ENCODE results near the gene DNASE1L3. TPM values are rescaled to one million over a fixed set of nuclear protein-coding genes. Genes with fewer than 3 reads are reported as not detected.

The DNASE1L3 gene
- total and polyA plus RNA-seq, 2 of the 13 experiments (the other 11 are each of a cell fraction or from before 2014, with no cell fraction given), result 0.86 to 1.7 TPM

- TF ChIP-seq CSRNP1 (CRISPR knock-in tag; IDR thresholded peaks at IDR 0.05) (no peak), FOXO1 (CRISPR knock-in tag; IDR thresholded peaks at IDR 0.05) (peak; percentile 45; the same call in 1 of the 2 replicates), SMARCC2 (IDR thresholded peaks at IDR 0.05) (no peak), IRF2 (CRISPR knock-in tag; IDR thresholded peaks at IDR 0.05) (no peak; the same call in 1 of the 2 replicates), ZNF34 (CRISPR knock-in tag; IDR thresholded peaks at IDR 0.05; ENCODE audit: borderline replicate concordance) (no peak), AHR (CRISPR knock-in tag; IDR thresholded peaks at IDR 0.05) (no peak), ZBTB26 (CRISPR knock-in tag; IDR thresholded peaks at IDR 0.05; ENCODE audit: borderline replicate concordance) (no peak), ATM (IDR thresholded peaks at IDR 0.05; ENCODE audit: borderline replicate concordance) (no peak), ZNF609 (CRISPR knock-in tag; IDR thresholded peaks at IDR 0.05; ENCODE audit: borderline replicate concordance) (peak; percentile 50; the same call in 1 of the 2 replicates), ZNF234 (CRISPR knock-in tag; conservative IDR thresholded peaks at IDR 0.05) (no peak), NBN (conservative IDR thresholded peaks at IDR 0.05) (no peak), SP5 (CRISPR knock-in tag; IDR thresholded peaks at IDR 0.05; ENCODE audit: borderline replicate concordance, low read depth) (no peak), ZNF331 (CRISPR knock-in tag; IDR thresholded peaks at IDR 0.05) (0 out of 2 replicates have a peak, but pooled peaks have one; percentile 25), ZNF709 (CRISPR knock-in tag; IDR thresholded peaks at IDR 0.05) (peak; percentile 96; the same call in 1 of the 2 replicates), ZZZ3 (CRISPR knock-in tag; IDR thresholded peaks at IDR 0.05; ENCODE audit: borderline replicate concordance) (no peak), SOX6 (IDR thresholded peaks at IDR 0.05) (no peak), SOX6 (CRISPR knock-in tag; IDR thresholded peaks at IDR 0.05) (peak; percentile 68), ZNF772 (CRISPR knock-in tag; IDR thresholded peaks at IDR 0.05) (no peak), CENPT (CRISPR knock-in tag; IDR thresholded peaks at IDR 0.05; ENCODE audit: low read depth) (no peak), SNAI1 (CRISPR knock-in tag; IDR thresholded peaks at IDR 0.05; ENCODE audit: borderline replicate concordance) (no peak), ZNF280B (CRISPR knock-in tag; IDR thresholded peaks at IDR 0.05; ENCODE audit: borderline replicate concordance) (no peak), ZNF644 (CRISPR knock-in tag; IDR thresholded peaks at IDR 0.05; ENCODE audit: low read depth) (no peak), YEATS4 (CRISPR knock-in tag; IDR thresholded peaks at IDR 0.05; ENCODE audit: borderline replicate concordance) (no peak)
Observed at GRCh38 chr3:58180940-58181587, 29.7 kb downstream of the DNASE1L3 start (continued).
